Measurements from ENCODE around the gene HNRNPH3.

The HNRNPH3 gene

GRCh38 chr10:68364101-68364886 lies 32.4 kb downstream of the HNRNPH3 start (continued):
- no peak for TF ChIP-seq POU6F1 (CRISPR knock-in tag; IDR thresholded peaks at IDR 0.05; ENCODE audit: borderline replicate concordance, low read depth)
- no peak for TF ChIP-seq CSDC2 (CRISPR knock-in tag; IDR thresholded peaks at IDR 0.05)

GRCh38 chr10:68365611-68366010 lies 33.7 kb downstream of the HNRNPH3 start:
- no peak for TF ChIP-seq ZNF70 (CRISPR knock-in tag; IDR thresholded peaks at IDR 0.05)
- no peak for TF ChIP-seq CSRNP3 (CRISPR knock-in tag; IDR thresholded peaks at IDR 0.05)
- no peak for TF ChIP-seq ZNF565 (CRISPR knock-in tag; conservative IDR thresholded peaks at IDR 0.05; ENCODE audit: low read depth)
- TF ChIP-seq PATZ1 (CRISPR knock-in tag; IDR thresholded peaks at IDR 0.05; ENCODE audit: borderline replicate concordance): no peak
- no peak for TF ChIP-seq ZFP3 (CRISPR knock-in tag; IDR thresholded peaks at IDR 0.05)
- no peak for TF ChIP-seq OSR1 (CRISPR knock-in tag; IDR thresholded peaks at IDR 0.05)
- TF ChIP-seq TOX (CRISPR knock-in tag; IDR thresholded peaks at IDR 0.05; ENCODE audit: borderline replicate concordance): no peak
- TF ChIP-seq ZNF8 (CRISPR knock-in tag; IDR thresholded peaks at IDR 0.05): no peak
- ATAC-seq: no peak

- TF ChIP-seq ESRRG (CRISPR knock-in tag; IDR thresholded peaks at IDR 0.05) (no peak), CSRNP3 (CRISPR knock-in tag; IDR thresholded peaks at IDR 0.05) (no peak), ZFP3 (CRISPR knock-in tag; IDR thresholded peaks at IDR 0.05) (no peak), GLIS3 (CRISPR knock-in tag; IDR thresholded peaks at IDR 0.05) (no peak), TSHZ2 (CRISPR knock-in tag; IDR thresholded peaks at IDR 0.05) (no peak), CREB5 (CRISPR knock-in tag; IDR thresholded peaks at IDR 0.05; ENCODE audit: low read depth) (no peak), TOX (CRISPR knock-in tag; IDR thresholded peaks at IDR 0.05; ENCODE audit: borderline replicate concordance) (no peak), SNAI2 (CRISPR knock-in tag; IDR thresholded peaks at IDR 0.05) (no peak), PATZ1 (CRISPR knock-in tag; IDR thresholded peaks at IDR 0.05; ENCODE audit: borderline replicate concordance) (no peak), ZC3H10 (CRISPR knock-in tag; IDR thresholded peaks at IDR 0.05) (no peak), ISL1 (CRISPR knock-in tag; IDR thresholded peaks at IDR 0.05) (no peak), RARB (CRISPR knock-in tag; IDR thresholded peaks at IDR 0.05) (no peak), ZNF565 (CRISPR knock-in tag; conservative IDR thresholded peaks at IDR 0.05; ENCODE audit: low read depth) (no peak), PPARA (CRISPR knock-in tag; IDR thresholded peaks at IDR 0.05; ENCODE audit: borderline replicate concordance) (no peak), ZNF70 (CRISPR knock-in tag; IDR thresholded peaks at IDR 0.05) (no peak), ZFP30 (CRISPR knock-in tag; IDR thresholded peaks at IDR 0.05) (no peak), ARNTL (CRISPR knock-in tag; IDR thresholded peaks at IDR 0.05; ENCODE audit: borderline replicate concordance, low read depth) (no peak), TCF4 (CRISPR knock-in tag; IDR thresholded peaks at IDR 0.05; ENCODE audit: borderline replicate concordance) (no peak), CSDC2 (CRISPR knock-in tag; IDR thresholded peaks at IDR 0.05) (no peak), POU6F1 (CRISPR knock-in tag; IDR thresholded peaks at IDR 0.05; ENCODE audit: borderline replicate concordance, low read depth) (no peak)
- ATAC-seq: no peak
These were observed 34.7 kb downstream of the HNRNPH3 start for GRCh38 chr10:68366600-68366999.
